HG03095 (cell line): ENCODE data around the gene TEX30.

Experiments used
- ATAC-seq: cut with Tn5 transposase; IDR thresholded peaks from one replicate; pipeline ENCODE4 v1.9.1; 2021; ENCODE audit warnings: moderate library complexity; ENCODE audit not compliant: unreplicated experiment

TEX30 gene

GRCh38 chr13:102718746-102719145 lies 54.8 kb downstream of the TEX30 start:
- no peak for ATAC-seq
